ENCODE data around the gene MGAT4A. TPM values are rescaled to one million over a fixed set of nuclear protein-coding genes. Genes with fewer than 3 reads are reported as not detected.

Gene MGAT4A
- total and polyA plus RNA-seq, 2 of the 8 experiments (the other 6 are each of a cell fraction or from before 2014, with no cell fraction given): 1.4 to 7.7 TPM

GRCh38 chr2:98734162-98734561 lies 3.2 kb upstream of the MGAT4A start:
- CTCF ChIA-PET (ENCODE audit: partially characterized antibody): no interaction called here
- no peak for TF ChIP-seq ZNF274 (IDR thresholded peaks at IDR 0.05; ENCODE audit: borderline replicate concordance, extremely low read depth, low read length)

More at GRCh38 chr2:98734162-98734561, 3.2 kb upstream of the MGAT4A start:
- Histone ChIP-seq H2BK12ac (ENCODE audit: low read depth, low read length) (no peak overlapping the region), H2AK5ac (ENCODE audit: low read depth, low read length) (no peak overlapping the region), H4K8ac (ENCODE audit: extremely low read depth, insufficient read depth, low read length) (no peak overlapping the region), H2BK5ac (ENCODE audit: low read depth, low read length) (no peak overlapping the region), H3K79me2 (ENCODE audit: control insufficient read depth in 1 of 2, insufficient read depth in 2 of 2, low read length in 2 of 2) (no peaks in the 10 kb centered on the region), H3K4ac (replicated peaks; ENCODE audit: insufficient read length, low read depth, low read length) (no peak overlapping the region), H3K4me1 (replicated peaks in 1 of 4; ENCODE audit: control insufficient read depth in 3 of 4, insufficient read depth in 4 of 4, low read length in 3 of 4) (peaks cover 0 to 5% (median under 1%) of the 10 kb centered on the region in 4 experiments; a peak in 3 of 7 replicates), H3K14ac (ENCODE audit: insufficient read length) (no peak overlapping the region), H3K18ac (ENCODE audit: extremely low read depth, low read length) (no peak overlapping the region), H3K27ac (ENCODE audit: low read depth, low read length) (no peak overlapping the region), H3K36me3 (ENCODE audit: control insufficient read depth in 2 of 4, insufficient read depth in 4 of 4, low read length in 3 of 4) (no peaks in the 10 kb centered on the region), H2BK120ac (replicated peaks; ENCODE audit: low read depth, low read length) (no peak overlapping the region), H3K9me3 (ENCODE audit: insufficient read depth in 2 of 2, low read depth in 1 of 2, low read length in 1 of 2) (peaks cover 0 to 5% of the 10 kb centered on the region in 2 experiments; a peak in 1 of 4 replicates), H3K27me3 (replicated peaks in 1 of 4; ENCODE audit: control insufficient read depth in 3 of 4, extremely low read depth in 1 of 4, insufficient read depth in 3 of 4, low read length in 3 of 4) (peaks cover 2 to 30% (median 26%) of the 10 kb centered on the region in 4 experiments), H2AFZ (ENCODE audit: low read length) (no peak overlapping the region), H3K23me2 (ENCODE audit: low read depth, low read length) (peaks cover 4% of the 10 kb centered on the region; the same call in 1 of the 2 replicates), H3K9ac (replicated peaks in 1 of 4; ENCODE audit: extremely low read depth in 1 of 4, low read depth in 3 of 4, low read length in 3 of 4) (no peak overlapping the region), H3K79me1 (ENCODE audit: low read depth, low read length) (no peaks in the 10 kb centered on the region), H2BK15ac (ENCODE audit: low read length) (no peak overlapping the region), H4K91ac (replicated peaks; ENCODE audit: insufficient read length, low read length) (no peak overlapping the region), H3K4me3 (ENCODE audit: extremely low read depth in 1 of 4, insufficient read depth in 2 of 4, low read depth in 3 of 4, low read length in 4 of 4) (no peak overlapping the region), H3K56ac (replicated peaks; ENCODE audit: insufficient read length, low read depth, low read length) (no peak overlapping the region), H2BK20ac (ENCODE audit: low read length) (no peak overlapping the region), H4K5ac (ENCODE audit: insufficient read length, low read depth, low read length) (no peak overlapping the region), H3K23ac (ENCODE audit: insufficient read length) (no peak overlapping the region), H3K4me2 (ENCODE audit: insufficient read depth in 1 of 2, low read depth in 2 of 2, low read length in 2 of 2) (no peak overlapping the region), H4K20me1 (replicated peaks in 1 of 2; ENCODE audit: control insufficient read depth in 1 of 2, insufficient read depth in 2 of 2, low read length in 2 of 2) (no peaks in the 10 kb centered on the region)
- DNase-seq (ENCODE audit: low read depth in 1 of 2, low spot score in 2 of 2): no peak
- 94% methylated on average over 3 of the region's 3 CpGs; no CpG with 5 or more reads in 1 of the 2 experiments for WGBS, 2 experiments (ENCODE audit: extremely low coverage in 1 of 2, insufficient coverage in 1 of 2, insufficient read length in 1 of 2, insufficient replicate concordance in 2 of 2, low coverage in 1 of 2, low lambda C conversion rate in 2 of 2, missing lambda C conversion rate in 1 of 2)
- POLR2A ChIA-PET (ENCODE audit: partially characterized antibody): no interaction called here
- no peak for FAIRE-seq

Data from H1 (cell line).